ENCODE results near the gene CYCS. TPM values are rescaled to one million over a fixed set of nuclear protein-coding genes. Genes with fewer than 3 reads are reported as not detected.

The CYCS gene
- total and polyA plus RNA-seq, 8 donors: 13.0 to 31.9 (median 26.3) TPM

GRCh38 chr7:25149836-25150235 lies 24.8 kb upstream of the CYCS start:
- H3K4me1 ChIP-seq: no peaks in the 10 kb centered on the region
- 81 to 91% methylated on average over 1 of the region's 1 CpG for whole genome bisulfite sequencing, 2 donors
- H3K27me3 ChIP-seq: no peaks in the 10 kb centered on the region
- H3K27ac ChIP-seq: no peak overlapping the region
- DNase-seq: no peak
- no peak for TF ChIP-seq CTCF (IDR thresholded peaks at IDR 0.05)
- intact Hi-C loops (cut with DNase I): no loop called here
- H3K36me3 ChIP-seq: peaks cover 0 to 5% (median 0%) of the 10 kb centered on the region in 3 donors
- H3K4me3 ChIP-seq: no peak overlapping the region
- no peak for FAIRE-seq
- no peaks in the 10 kb centered on the region for H3K9me3 ChIP-seq
- ATAC-seq: no peak

- no peak for TF ChIP-seq CTCF (IDR thresholded peaks at IDR 0.05)
- intact Hi-C loops (cut with DNase I): no loop called here
- Histone ChIP-seq H3K27ac (no peak overlapping the region), H3K27me3 (no peaks in the 10 kb centered on the region), H3K4me1 (no peaks in the 10 kb centered on the region), H3K36me3 (peaks cover 0 to 5% (median 0%) of the 10 kb centered on the region in 3 donors), H3K4me3 (no peak overlapping the region), H3K9me3 (no peaks in the 10 kb centered on the region)
- WGBS, 2 donors: 91% methylated on average over 5 of the region's 5 CpGs
- no peak for DNase-seq
- no peak for FAIRE-seq
- ATAC-seq: no peak
Measured at GRCh38 chr7:25148772-25149575, 23.9 kb upstream of the CYCS start.

- H3K9me3 ChIP-seq: no peaks in the 10 kb centered on the region
- H3K4me3 ChIP-seq: no peak overlapping the region
- FAIRE-seq (no peak), DNase-seq (no peak), ATAC-seq (no peak)
- no peaks in the 10 kb centered on the region for H3K4me1 ChIP-seq
- no peaks in the 10 kb centered on the region for H3K36me3 ChIP-seq
- TF ChIP-seq CTCF (IDR thresholded peaks at IDR 0.05): no peak
- H3K27me3 ChIP-seq: no peaks in the 10 kb centered on the region
- intact Hi-C loops (cut with DNase I): no loop called here
- H3K27ac ChIP-seq: no peak overlapping the region
- WGBS, 2 donors: 87 to 89% methylated on average over 2 of the region's 2 CpGs
Measured at GRCh38 chr7:25143763-25144162, 18.7 kb upstream of the CYCS start.

GRCh38 chr7:25139536-25139935 lies 14.5 kb upstream of the CYCS start:
- H3K27me3 ChIP-seq: no peaks in the 10 kb centered on the region
- no peak for ATAC-seq
- no peak overlapping the region for H3K27ac ChIP-seq
- no peaks in the 10 kb centered on the region for H3K9me3 ChIP-seq
- H3K4me1 ChIP-seq: no peaks in the 10 kb centered on the region
- no peak for TF ChIP-seq CTCF (IDR thresholded peaks at IDR 0.05)
- no peak for DNase-seq
- peak; percentile 89 for FAIRE-seq
- 42 to 43% methylated on average over 1 of the region's 1 CpG for WGBS, 2 donors
- no peak overlapping the region for H3K4me3 ChIP-seq
- intact Hi-C loops (cut with DNase I): no loop called here
- no peaks in the 10 kb centered on the region for H3K36me3 ChIP-seq

GRCh38 chr7:25134358-25135010 lies 9.4 kb upstream of the CYCS start:
- WGBS, 2 donors: 74 to 75% methylated on average over 1 of the region's 1 CpG
- no peak overlapping the region for H3K4me3 ChIP-seq
- ATAC-seq (no peak), FAIRE-seq (no peak), DNase-seq (no peak)
- H3K27me3 ChIP-seq: no peaks in the 10 kb centered on the region
- no peak overlapping the region for H3K27ac ChIP-seq
- intact Hi-C loops (cut with DNase I): no loop called here
- H3K36me3 ChIP-seq: no peaks in the 10 kb centered on the region
- H3K4me1 ChIP-seq: no peaks in the 10 kb centered on the region
- no peak for TF ChIP-seq CTCF (IDR thresholded peaks at IDR 0.05)
- H3K9me3 ChIP-seq: no peaks in the 10 kb centered on the region
